Sigmoid colon (tissue), 4 donors: Measurements from ENCODE around the gene SIK2.

Experiments used
- EP300 ChIP-seq, 4 donors: sonication (generic); formaldehyde crosslinking; IDR thresholded peaks; one replicate each; pipeline ENCODE4 v1.6.1; 2017; ENCODE audit warnings: antibody characterized with exemption in 4 of 4
- POLR2A ChIP-seq, 2 donors: fragments of 450-650 bp; IDR thresholded peaks; one replicate each; pipeline ENCODE4 v1.6.1; 2016; ENCODE audit warnings: antibody characterized with exemption in 2 of 2, mild to moderate bottlenecking in 2 of 2, moderate library complexity in 2 of 2
- POLR2AphosphoS5 ChIP-seq, 4 donors: sonication (generic); formaldehyde crosslinking; IDR thresholded peaks; one replicate each; pipeline ENCODE4 v1.6.1; 2017; ENCODE audit warnings: antibody characterized with exemption in 4 of 4
- TF ChIP-seq, protein P1 (sequence below), 4 experiments: fragments of 450-650 bp in 3 of 4; fragments of 200-600 bp in 1 of 4; IDR thresholded peaks; one replicate each; pipeline ENCODE4 v1.5.1; 2016 to 2019; ENCODE audit warnings: antibody characterized with exemption in 4 of 4, mild to moderate bottlenecking in 3 of 4, moderate library complexity in 2 of 4

DNA sequence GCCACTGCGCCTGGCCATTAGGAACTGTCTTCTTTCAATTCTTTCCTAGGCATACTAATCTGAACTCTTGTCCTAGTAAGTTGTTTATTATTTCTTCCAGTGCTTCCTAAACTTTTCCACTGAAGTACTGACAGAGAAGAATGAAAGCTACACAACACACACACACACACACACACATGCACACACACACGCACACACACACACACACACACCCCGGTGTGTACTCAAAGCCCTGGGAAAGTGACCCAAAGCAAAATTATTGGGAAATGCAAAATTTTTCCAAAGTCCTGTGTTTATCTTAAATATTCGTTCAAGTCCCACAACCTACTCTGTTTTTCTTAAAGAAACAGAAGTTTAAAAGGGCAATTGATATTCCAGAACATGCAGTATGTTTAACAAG, 19.4 kb upstream of the SIK2 start:
- TF ChIP-seq POLR2A (IDR thresholded peaks at IDR 0.05) (no peak), EP300 (IDR thresholded peaks at IDR 0.05) (no peak), POLR2AphosphoS5 (IDR thresholded peaks at IDR 0.05) (no peak)
- TF ChIP-seq, protein P1, sequence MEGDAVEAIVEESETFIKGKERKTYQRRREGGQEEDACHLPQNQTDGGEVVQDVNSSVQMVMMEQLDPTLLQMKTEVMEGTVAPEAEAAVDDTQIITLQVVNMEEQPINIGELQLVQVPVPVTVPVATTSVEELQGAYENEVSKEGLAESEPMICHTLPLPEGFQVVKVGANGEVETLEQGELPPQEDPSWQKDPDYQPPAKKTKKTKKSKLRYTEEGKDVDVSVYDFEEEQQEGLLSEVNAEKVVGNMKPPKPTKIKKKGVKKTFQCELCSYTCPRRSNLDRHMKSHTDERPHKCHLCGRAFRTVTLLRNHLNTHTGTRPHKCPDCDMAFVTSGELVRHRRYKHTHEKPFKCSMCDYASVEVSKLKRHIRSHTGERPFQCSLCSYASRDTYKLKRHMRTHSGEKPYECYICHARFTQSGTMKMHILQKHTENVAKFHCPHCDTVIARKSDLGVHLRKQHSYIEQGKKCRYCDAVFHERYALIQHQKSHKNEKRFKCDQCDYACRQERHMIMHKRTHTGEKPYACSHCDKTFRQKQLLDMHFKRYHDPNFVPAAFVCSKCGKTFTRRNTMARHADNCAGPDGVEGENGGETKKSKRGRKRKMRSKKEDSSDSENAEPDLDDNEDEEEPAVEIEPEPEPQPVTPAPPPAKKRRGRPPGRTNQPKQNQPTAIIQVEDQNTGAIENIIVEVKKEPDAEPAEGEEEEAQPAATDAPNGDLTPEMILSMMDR (IDR thresholded peaks at IDR 0.05): no peak
